Kidney glomerular epithelial cell (primary cell): ENCODE measurements around the gene INSYN2A.

Experiments
- DNase-seq: peaks from one replicate; lab custom pipeline; 2025; lab: John Stamatoyannopoulos, UW

Gene INSYN2A

GRCh38 chr10:127195041-127195506, 1.3 kb downstream of the INSYN2A start:
- DNase-seq, result no peak

- DNase-seq, result no peak
Observed at GRCh38 chr10:127194599-127194998, 1.8 kb downstream of the INSYN2A start.

DNA sequence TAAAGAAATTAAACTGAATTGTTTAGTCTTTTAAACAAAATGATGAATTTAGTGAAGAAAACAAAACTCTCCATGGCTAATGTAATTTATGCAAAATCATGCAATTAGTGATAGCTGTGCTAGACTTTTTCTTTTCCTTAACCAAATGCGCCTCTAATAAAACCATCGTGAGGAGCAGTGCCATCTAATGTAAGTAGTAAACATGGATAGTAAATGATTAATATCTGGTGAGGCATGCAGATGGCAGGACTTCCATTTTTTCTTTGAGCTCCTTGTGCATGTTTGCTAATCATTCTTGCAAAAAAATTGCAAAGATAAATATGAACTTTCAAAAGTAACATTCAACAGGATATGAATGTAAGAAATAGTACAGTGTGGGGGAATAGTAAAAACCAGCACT, 2.3 kb downstream of the INSYN2A start:
- no peak for DNase-seq

- peak; percentile 15 for DNase-seq
Observed at GRCh38 chr10:127193125-127193524, 3.3 kb downstream of the INSYN2A start.

- DNase-seq, result no peak
Observed at GRCh38 chr10:127190427-127190826, 6.0 kb downstream of the INSYN2A start.

- no peak for DNase-seq
Observed at GRCh38 chr10:127189226-127189625, 7.2 kb downstream of the INSYN2A start.

- no peak for DNase-seq
Observed at GRCh38 chr10:127186813-127187212, 9.6 kb downstream of the INSYN2A start.

DNA sequence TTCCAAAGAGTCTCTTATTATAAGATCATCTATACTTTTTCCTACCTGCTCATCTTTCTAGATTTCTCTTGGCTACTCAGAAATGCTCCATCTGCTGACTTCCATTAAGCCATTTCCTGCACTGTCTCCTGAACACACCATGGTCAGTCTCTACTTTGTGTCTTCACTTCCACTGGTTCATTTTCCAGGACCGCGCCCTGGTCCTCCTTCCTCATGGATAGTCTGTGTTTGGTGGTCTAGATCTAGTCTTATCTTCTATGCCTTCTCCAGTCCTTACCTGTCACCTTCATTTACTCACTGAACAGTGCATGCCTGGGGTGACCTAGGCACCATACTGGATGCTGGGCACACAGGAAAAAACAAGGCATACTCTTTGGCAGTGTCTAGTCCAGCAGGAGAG, 11.8 kb downstream of the INSYN2A start:
- no peak for DNase-seq

DNA sequence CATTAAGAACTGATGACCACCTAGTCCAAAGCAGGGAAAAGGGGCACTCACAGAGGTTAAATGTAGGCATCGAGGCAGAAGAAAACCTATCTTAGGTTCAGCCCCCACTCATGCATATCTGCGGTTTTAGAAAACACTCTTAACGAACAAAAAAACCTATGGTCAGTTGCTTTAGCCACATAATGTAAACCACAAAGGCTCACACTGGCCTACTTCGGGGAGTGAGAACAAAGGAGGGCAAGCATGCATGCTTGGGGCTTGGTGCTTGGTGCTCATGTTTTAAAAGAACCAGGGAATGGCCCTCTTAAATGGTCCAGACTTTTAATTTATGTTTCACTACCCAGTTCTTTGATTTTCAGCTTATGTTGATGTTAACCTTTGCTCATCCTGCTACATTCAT, 14.2 kb downstream of the INSYN2A start:
- no peak for DNase-seq

DNA sequence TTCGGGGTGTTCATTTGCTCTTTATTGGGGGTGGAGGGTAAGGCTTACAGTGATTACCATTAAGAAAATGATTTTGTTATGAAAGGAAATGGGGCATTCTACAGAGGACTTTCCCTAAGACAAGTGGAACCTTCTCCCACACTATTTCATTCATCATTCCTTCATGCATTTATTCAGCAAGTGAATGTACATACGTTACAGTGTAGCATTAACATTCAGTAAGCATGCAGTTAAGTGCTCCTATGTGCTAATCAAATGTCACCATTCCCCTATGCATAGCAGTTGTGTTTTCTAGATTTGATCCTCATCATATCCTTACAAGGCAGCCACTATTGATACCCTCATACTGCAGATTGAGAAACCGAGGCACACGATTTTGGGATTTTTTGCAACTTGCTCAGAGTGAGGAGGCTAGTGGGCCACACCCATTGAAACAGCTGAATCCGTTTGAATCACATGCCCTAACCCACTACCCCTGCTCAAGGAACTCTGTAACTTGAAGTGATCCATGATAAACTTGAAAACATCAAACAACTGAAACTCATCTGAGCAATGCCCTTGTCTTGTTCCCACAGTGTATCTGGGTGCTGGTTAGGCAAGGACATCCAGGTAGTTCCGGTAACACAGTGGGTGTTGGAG, 16.7 kb downstream of the INSYN2A start:
- no peak for DNase-seq

DNA sequence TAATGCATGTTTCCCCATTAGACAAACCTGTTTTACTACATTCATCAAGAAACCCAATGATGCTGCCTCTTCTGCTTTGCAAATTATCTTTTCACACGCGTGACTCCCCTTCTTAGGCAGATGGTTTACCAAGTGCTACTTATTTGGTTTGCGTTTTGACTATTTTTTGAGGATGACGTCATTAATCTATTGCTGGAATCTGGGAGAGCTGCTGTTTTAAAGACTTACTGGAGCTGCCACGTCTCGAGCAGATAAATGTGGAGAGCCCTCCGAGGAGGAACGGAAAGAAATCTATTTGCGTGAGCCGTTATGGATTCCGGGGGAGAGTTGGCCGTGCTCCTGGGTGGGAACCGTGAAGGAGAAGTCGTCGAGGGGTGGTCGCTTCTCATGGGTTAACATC, 19.7 kb downstream of the INSYN2A start:
- no peak for DNase-seq

GRCh38 chr10:127175357-127176110, 20.9 kb downstream of the INSYN2A start:
- no peak for DNase-seq

DNA sequence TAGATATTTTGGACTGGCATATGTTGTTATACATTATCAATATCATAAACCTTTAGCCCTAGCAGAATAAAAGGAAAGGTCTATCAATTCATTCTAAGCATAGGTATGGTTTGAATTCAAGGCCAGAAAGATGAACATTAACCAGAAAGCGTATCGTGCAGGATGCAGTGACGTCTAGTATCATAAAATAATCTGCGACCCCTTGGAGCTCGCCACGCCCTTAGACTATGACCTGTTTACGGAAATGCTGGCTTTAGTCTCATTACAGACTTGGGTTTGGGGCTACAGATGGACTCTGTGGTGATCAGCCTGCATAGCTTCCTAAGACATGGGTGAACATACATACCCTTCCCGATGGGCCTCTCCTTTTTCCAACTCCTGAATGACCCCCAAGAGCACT, 21.5 kb downstream of the INSYN2A start:
- DNase-seq, result no peak

GRCh38 chr10:127168261-127168660, 28.1 kb downstream of the INSYN2A start:
- DNase-seq, result no peak

DNA sequence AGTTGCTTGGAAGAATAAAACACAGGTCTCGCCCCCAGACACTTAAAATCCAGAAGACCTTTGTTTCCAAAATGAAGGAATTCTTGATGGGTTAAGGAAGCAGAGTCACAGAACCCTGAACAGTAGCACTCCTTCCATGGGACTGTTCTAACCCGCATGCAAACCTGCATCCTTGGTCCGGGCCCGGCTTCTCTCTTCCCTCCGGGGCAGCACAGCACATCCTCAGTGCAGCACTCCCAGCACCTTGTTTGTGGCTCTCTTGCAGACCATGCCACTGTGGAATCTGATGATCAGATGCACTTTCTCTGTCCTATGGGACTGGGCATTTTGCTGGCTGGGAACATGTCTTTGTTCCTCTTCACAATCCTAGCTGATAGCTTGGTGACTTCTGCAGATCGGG, 33.5 kb downstream of the INSYN2A start:
- no peak for DNase-seq

DNA sequence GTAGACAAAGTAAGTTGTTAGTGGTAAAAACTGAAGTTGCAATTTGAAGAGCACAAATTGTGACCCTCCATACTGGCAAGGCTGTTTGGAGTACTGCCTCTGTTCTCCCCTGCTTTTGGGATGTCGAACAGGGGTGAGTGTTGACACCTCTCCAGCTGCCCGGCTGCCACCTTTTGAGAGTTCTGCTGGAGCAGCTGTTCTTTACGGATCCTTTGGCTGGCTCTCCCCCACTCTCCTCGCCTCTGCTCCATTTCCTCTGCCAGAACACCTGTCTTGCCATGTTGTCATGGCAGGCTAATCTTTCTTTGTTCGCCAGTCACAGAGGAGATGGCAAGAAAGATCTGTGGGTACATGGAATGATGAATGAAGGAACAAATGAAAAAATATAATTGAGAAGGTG, 34.9 kb downstream of the INSYN2A start:
- DNase-seq, result no peak

- DNase-seq, result no peak
Observed at GRCh38 chr10:127159648-127160245, 36.6 kb downstream of the INSYN2A start.

- no peak for DNase-seq
Observed at GRCh38 chr10:127158662-127159061, 37.7 kb downstream of the INSYN2A start.

DNA sequence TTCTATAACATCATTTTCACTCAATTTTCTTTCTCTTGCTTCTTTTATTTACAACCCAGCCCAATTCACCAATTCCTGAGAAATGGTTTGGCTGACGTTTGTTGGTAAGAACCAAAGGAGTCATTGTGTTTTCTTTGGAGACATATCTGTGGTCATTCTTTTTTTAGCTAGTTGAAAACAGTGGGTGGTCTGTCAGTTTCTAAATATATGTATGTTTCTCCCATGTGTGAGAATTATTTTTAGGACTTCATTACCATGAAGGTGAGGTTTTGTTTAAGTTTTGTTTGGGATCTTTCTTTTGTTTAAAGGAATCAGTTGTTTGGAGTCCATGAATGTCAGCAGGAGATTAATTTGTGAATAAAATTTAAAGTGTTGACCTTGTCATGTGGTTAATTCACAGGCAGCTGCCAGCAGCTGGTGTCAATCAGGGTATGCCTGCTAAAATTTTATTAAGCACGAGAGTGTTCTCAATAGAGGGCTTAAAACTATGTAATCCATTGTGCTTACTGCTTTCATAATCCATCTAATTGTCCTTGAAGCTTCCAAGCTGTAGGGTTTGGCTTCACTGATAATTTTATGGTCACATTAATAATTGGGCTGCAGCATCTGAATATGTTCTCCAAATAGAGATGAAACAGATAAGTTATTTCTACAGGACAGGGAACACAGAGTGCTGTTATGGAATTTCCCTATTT, 38.7 kb downstream of the INSYN2A start:
- DNase-seq, result no peak

DNA sequence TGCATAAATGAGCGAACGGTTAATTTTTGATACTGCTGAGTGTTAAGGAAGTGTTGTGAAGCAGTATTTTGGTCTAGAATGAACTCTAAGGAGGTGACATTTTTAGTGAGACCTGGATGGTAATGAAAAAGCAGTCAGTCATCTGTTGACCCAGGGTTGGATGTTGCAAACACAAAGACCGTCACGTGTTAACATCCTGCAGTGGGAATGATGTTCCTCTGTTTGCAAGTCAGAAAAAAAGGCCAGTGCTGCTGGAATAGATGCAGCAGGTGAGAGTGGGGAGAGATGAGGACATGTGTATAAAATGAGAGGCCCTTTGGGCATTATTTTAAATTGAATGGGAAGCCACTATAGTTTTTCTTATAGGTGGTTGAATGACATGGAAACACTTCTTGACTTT, 39.3 kb downstream of the INSYN2A start:
- no peak for DNase-seq

DNA sequence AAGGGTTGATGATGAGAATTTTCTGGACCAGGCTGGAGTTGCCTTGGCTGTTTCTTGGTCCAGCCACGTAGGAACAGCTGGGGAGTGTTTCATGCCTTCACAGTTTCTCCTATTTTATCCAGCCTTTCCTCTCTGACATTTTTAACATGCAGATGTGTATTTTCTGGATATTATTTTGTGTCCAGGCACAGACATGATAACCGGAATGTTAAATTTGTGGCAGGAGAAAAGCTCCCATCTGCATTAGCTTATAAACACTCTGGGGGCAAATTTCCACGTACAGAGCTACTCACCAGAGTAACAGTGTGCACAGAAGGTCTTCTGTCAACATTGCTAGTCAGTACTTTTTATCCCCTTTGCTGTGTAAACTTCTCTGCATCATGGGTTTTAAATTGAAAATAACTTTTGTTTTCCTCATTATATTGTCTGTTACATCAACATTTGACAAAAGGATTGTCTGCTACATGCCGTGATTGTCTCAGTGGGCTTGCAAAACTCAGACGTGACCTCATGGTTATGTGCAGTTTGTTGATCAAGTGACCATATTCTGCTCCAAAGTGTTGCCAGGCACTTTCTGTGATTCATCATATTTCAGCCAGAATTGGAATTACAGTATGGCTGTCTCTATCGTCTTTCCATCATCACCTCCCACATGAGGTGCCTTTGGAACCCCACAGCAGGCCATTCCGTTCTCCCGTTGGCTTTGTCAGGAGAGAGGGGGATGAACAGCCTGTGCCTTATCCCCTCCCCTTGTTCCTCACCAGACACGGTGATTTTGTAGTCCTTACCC, 41.4 kb downstream of the INSYN2A start:
- no peak for DNase-seq

- no peak for DNase-seq
Observed at GRCh38 chr10:127153181-127153580, 43.2 kb downstream of the INSYN2A start.
